ENCODE measurements around the gene NFIX. TPM values are rescaled to one million over a fixed set of nuclear protein-coding genes. Genes with fewer than 3 reads are reported as not detected.
"Not testable (repeated sequence)": the region's sequence is repeated elsewhere in the genome, so short reads cannot be mapped to it uniquely, and the experiment has no call there.

NFIX gene
- total RNA-seq, 1 donor = 114 TPM

GRCh38 chr19:12949363-12950283 lies 45.7 kb upstream of the NFIX start:
- Histone ChIP-seq H3K4me3 (ENCODE audit: insufficient read depth, low read length) (no peak overlapping the region), H3K9me3 (ENCODE audit: low read depth, low read length) (no peaks in the 10 kb centered on the region), H3K4me1 (ENCODE audit: insufficient read depth, low read length) (peaks cover 38% of the 10 kb centered on the region), H3K36me3 (ENCODE audit: insufficient read depth, low read length) (peaks cover 69% of the 10 kb centered on the region), H2AFZ (ENCODE audit: low read length) (no peak overlapping the region), H3K27ac (ENCODE audit: low read depth, low read length) (peak overlapping the region; percentile 36), H4K20me1 (ENCODE audit: insufficient read depth, low read length) (peaks cover 11% of the 10 kb centered on the region), H3K27me3 (ENCODE audit: insufficient read depth, low read length) (no peaks in the 10 kb centered on the region), H3K4me2 (ENCODE audit: insufficient read depth, low read length) (no peak overlapping the region), H3K79me2 (ENCODE audit: insufficient read depth, low read length) (peaks cover 66% of the 10 kb centered on the region)
- no peak for TF ChIP-seq CTCF (IDR thresholded peaks at IDR 0.05; ENCODE audit: extremely low read depth, low read depth, low read length)
- peak; percentile 65 for DNase-seq (ENCODE audit: insufficient read length, low spot score, missing footprints)

- not testable (repeated sequence) for H3K9me3 ChIP-seq (ENCODE audit: low read depth, low read length); DNase-seq (ENCODE audit: insufficient read length, low spot score, missing footprints); H3K27me3 ChIP-seq (ENCODE audit: insufficient read depth, low read length); H4K20me1 ChIP-seq (ENCODE audit: insufficient read depth, low read length); H2AFZ ChIP-seq (ENCODE audit: low read length); H3K4me3 ChIP-seq (ENCODE audit: insufficient read depth, low read length)
- Histone ChIP-seq H3K4me2 (ENCODE audit: insufficient read depth, low read length) (peak overlapping the region; percentile 64), H3K4me1 (ENCODE audit: insufficient read depth, low read length) (peaks cover 43% of the 10 kb centered on the region), H3K79me2 (ENCODE audit: insufficient read depth, low read length) (peaks cover 80% of the 10 kb centered on the region), H3K27ac (ENCODE audit: low read depth, low read length) (peak overlapping the region; percentile 100), H3K36me3 (ENCODE audit: insufficient read depth, low read length) (peaks cover 66% of the 10 kb centered on the region)
These were observed 43.2 kb upstream of the NFIX start for GRCh38 chr19:12952050-12952449.

DNA sequence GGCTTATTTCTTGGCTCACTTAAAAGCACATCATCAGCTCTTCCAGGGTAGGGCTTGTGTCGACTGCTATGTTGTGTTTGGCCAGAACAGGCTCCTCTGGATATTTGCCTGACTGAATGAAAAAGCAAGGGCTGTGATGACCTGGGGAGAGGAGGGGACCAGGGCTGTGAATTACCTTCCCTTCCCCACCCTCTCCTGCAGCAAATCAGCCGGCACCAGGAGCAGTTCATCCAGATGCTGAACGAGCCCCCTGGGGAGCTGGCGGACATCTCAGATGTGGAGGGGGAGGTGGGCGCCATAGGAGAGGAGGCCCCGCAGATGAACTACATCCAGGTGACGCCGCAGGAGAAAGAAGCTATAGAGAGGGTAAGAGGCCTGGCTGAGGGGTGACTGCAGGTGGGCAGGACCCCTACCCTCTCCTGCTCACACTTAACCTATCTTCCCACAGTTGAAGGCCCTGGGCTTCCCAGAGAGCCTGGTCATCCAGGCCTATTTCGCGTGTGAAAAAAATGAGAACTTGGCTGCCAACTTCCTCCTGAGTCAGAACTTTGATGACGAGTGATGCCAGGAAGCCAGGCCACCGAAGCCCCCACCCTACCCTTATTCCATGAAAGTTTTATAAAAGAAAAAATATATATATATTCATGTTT lies 42.7 kb upstream of the NFIX start:
- Histone ChIP-seq H3K36me3 (ENCODE audit: insufficient read depth, low read length) (peaks cover 65% of the 10 kb centered on the region), H3K4me2 (ENCODE audit: insufficient read depth, low read length) (peak overlapping the region; percentile 64), H3K9me3 (ENCODE audit: low read depth, low read length) (no peaks in the 10 kb centered on the region), H2AFZ (ENCODE audit: low read length) (no peak overlapping the region), H3K79me2 (ENCODE audit: insufficient read depth, low read length) (peaks cover 80% of the 10 kb centered on the region), H3K27me3 (ENCODE audit: insufficient read depth, low read length) (no peaks in the 10 kb centered on the region), H3K27ac (ENCODE audit: low read depth, low read length) (peak overlapping the region; percentile 100), H3K4me1 (ENCODE audit: insufficient read depth, low read length) (peaks cover 42% of the 10 kb centered on the region), H3K4me3 (ENCODE audit: insufficient read depth, low read length) (peak overlapping the region; percentile 48), H4K20me1 (ENCODE audit: insufficient read depth, low read length) (peaks cover 4% of the 10 kb centered on the region)
- no peak for TF ChIP-seq CTCF (IDR thresholded peaks at IDR 0.05; ENCODE audit: extremely low read depth, low read depth, low read length)
- peak; percentile 97 for DNase-seq (ENCODE audit: insufficient read length, low spot score, missing footprints)

DNA sequence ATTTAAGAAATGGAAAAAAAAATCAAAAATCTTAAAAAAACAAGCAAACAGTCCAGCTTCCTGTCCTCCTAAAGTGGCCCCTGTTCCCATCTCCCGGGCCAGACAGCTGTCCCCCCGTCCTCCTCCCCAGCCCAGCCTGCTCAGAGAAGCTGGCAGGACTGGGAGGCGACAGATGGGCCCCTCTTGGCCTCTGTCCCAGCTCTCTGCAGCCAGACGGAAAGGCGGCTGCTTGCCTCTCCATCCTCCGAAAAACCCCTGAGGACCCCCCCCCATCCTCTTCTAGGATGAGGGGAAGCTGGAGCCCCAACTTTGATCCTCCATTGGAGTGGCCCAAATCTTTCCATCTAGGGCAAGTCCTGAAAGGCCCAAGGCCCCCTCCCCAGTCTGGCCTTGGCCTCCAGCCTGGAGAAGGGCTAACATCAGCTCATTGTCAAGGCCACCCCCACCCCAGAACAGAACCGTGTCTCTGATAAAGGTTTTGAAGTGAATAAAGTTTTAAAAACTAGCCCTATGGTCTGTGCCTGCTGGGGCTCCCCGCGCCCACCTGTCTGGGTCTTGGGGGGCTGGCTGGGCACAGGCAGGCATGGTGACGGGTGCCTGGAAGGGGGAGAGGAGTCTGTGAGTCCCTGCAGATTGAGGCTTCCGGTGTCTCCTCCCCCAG lies 42.0 kb upstream of the NFIX start:
- H3K36me3 ChIP-seq (ENCODE audit: insufficient read depth, low read length) = peaks cover 59% of the 10 kb centered on the region

More for the DNA sequence above, 42.0 kb upstream of the NFIX start:
- Histone ChIP-seq H4K20me1 (ENCODE audit: insufficient read depth, low read length) (peaks cover under 1% of the 10 kb centered on the region), H3K27me3 (ENCODE audit: insufficient read depth, low read length) (no peaks in the 10 kb centered on the region), H3K27ac (ENCODE audit: low read depth, low read length) (peak overlapping the region; percentile 100), H3K79me2 (ENCODE audit: insufficient read depth, low read length) (peaks cover 73% of the 10 kb centered on the region), H3K4me1 (ENCODE audit: insufficient read depth, low read length) (peaks cover 42% of the 10 kb centered on the region), H3K4me2 (ENCODE audit: insufficient read depth, low read length) (peak overlapping the region; percentile 51), H3K4me3 (ENCODE audit: insufficient read depth, low read length) (no peak overlapping the region), H3K9me3 (ENCODE audit: low read depth, low read length) (no peaks in the 10 kb centered on the region), H2AFZ (ENCODE audit: low read length) (no peak overlapping the region)
- peak; percentile 54 for DNase-seq (ENCODE audit: insufficient read length, low spot score, missing footprints)
- TF ChIP-seq CTCF (IDR thresholded peaks at IDR 0.05; ENCODE audit: extremely low read depth, low read depth, low read length) = no peak
